ENCODE data around the gene AGBL4. TPM values are rescaled to one million over a fixed set of nuclear protein-coding genes. Genes with fewer than 3 reads are reported as not detected.
"Not testable (repeated sequence)": the region's sequence is repeated elsewhere in the genome, so short reads cannot be mapped to it uniquely, and the experiment has no call there.

AGBL4 gene
- total RNA-seq, 3 donors from 2014 or later = 0.46 to 0.57 TPM; not detected in 1

- ATAC-seq = no peak
- Histone ChIP-seq H3K9me3 (peaks cover 13% of the 10 kb centered on the region), H3K36me3 (ENCODE audit: low read depth) (no peaks in the 10 kb centered on the region), H3K4me1 (ENCODE audit: low read depth) (no peaks in the 10 kb centered on the region), H3K4me3 (no peak overlapping the region)
- TF ChIP-seq, protein P1, sequence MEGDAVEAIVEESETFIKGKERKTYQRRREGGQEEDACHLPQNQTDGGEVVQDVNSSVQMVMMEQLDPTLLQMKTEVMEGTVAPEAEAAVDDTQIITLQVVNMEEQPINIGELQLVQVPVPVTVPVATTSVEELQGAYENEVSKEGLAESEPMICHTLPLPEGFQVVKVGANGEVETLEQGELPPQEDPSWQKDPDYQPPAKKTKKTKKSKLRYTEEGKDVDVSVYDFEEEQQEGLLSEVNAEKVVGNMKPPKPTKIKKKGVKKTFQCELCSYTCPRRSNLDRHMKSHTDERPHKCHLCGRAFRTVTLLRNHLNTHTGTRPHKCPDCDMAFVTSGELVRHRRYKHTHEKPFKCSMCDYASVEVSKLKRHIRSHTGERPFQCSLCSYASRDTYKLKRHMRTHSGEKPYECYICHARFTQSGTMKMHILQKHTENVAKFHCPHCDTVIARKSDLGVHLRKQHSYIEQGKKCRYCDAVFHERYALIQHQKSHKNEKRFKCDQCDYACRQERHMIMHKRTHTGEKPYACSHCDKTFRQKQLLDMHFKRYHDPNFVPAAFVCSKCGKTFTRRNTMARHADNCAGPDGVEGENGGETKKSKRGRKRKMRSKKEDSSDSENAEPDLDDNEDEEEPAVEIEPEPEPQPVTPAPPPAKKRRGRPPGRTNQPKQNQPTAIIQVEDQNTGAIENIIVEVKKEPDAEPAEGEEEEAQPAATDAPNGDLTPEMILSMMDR (IDR thresholded peaks at IDR 0.05) = no peak
- no peak for DNase-seq
- intact Hi-C loops (cut with DNase I, micrococcal nuclease) = no loop called here
Measured at GRCh38 chr1:49026230-49026811, 997.4 kb downstream of the AGBL4 start.

DNA sequence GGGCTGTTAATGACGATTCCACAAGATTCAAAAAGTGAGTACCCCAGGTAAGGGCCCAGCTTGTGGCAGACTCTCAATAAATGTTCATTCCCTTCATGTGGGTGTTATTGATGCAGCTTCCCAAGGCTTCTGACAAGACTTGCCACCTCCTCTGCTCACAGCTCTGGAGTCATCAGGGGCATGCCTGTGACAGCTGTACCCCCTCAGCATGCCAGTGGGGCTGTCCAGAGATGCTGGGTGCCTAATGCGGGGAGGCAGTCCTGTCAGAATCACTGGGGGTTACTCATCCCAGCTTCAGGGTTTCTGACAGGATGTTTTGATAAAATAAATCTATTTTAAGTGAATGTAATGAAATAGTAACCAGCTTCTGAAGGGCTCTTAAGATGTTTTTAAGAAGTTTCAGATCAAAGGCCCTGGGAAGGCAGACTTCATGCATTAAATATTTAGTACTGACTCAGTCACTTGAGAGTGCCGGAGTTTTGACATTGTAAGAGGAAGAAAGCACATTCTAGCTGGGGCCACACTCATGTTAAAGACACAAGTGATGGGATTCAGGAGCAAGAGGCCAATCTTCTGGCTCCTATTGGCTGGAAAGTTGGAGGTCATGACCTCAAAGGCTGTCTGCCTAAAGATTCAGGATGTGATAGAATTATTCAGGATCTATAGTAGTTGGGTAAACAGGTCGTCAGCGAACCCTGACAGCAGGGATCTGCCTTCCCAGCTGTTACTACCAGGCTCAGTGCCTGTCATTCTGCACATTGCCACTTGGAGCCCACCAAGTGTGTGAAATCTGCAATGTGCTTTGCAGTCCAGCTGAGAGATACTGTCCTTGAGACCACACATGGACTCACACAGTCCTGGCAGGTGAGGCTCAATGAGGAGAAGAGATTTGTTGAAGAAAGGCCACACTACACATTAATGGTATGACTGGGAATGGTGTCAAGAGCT, 1007.5 kb downstream of the AGBL4 start:
- Histone ChIP-seq H3K4me1 (ENCODE audit: low read depth) (no peaks in the 10 kb centered on the region), H3K4me3 (no peak overlapping the region), H3K36me3 (ENCODE audit: low read depth) (no peaks in the 10 kb centered on the region), H3K9me3 (no peaks in the 10 kb centered on the region)
- no peak for ATAC-seq
- no peak for DNase-seq
- intact Hi-C loops (cut with DNase I, micrococcal nuclease) = no loop called here
- TF ChIP-seq, protein P1 (IDR thresholded peaks at IDR 0.05) = no peak

- no peak overlapping the region for H3K4me3 ChIP-seq
- ATAC-seq = no peak
- H3K36me3 ChIP-seq (ENCODE audit: low read depth) = no peaks in the 10 kb centered on the region
- intact Hi-C loops (cut with DNase I, micrococcal nuclease) = no loop called here
- no peaks in the 10 kb centered on the region for H3K9me3 ChIP-seq
- no peaks in the 10 kb centered on the region for H3K4me1 ChIP-seq (ENCODE audit: low read depth)
- DNase-seq = no peak
- TF ChIP-seq, protein P1 (IDR thresholded peaks at IDR 0.05) = no peak
Measured at GRCh38 chr1:49013079-49013478, 1010.7 kb downstream of the AGBL4 start.

DNA sequence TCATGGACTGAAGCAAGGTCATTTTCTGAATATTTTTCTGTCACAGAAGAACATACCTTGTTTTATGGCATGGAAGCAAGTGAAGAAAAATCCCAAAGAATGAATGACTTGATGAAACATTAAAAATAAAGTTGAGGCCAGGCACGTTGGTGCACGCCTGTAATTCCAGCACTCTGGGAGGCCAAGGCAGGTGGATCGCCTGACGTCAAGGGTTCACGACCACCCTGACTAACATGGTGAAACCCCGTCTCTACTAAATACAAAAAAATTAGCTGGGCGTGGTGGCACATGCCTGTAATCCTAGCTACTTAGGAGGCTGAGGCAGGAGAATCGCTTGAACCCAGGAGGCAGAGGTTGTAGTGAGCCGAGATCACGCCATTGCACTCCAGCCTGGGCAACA, 1020.8 kb downstream of the AGBL4 start:
- H3K4me1 ChIP-seq (ENCODE audit: low read depth); H3K36me3 ChIP-seq (ENCODE audit: low read depth); H3K9me3 ChIP-seq; intact Hi-C loops (cut with DNase I, micrococcal nuclease); DNase-seq; H3K4me3 ChIP-seq; ATAC-seq: not testable (repeated sequence)

DNA sequence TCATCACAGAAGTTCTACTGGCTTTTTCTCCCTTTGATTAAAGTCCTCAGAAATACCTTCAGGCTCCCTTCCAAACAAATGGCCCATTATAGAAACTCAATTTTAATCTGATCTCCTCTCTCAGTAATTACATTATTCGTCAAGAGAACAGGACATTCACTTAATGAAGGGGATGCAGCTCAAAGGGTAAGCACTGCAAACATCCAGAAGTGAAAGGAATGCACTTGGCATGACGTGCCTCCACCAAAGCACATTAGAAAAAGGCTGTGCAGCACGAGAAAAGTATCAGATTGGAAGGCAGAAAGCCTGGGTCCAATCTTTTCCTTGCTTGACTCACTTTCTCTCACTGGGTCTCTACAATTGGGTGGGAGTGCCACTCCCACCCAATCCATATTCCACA, 1024.4 kb downstream of the AGBL4 start:
- ATAC-seq (no peak), DNase-seq (no peak)
- Histone ChIP-seq H3K4me3 (no peak overlapping the region), H3K36me3 (ENCODE audit: low read depth) (no peaks in the 10 kb centered on the region), H3K4me1 (ENCODE audit: low read depth) (no peaks in the 10 kb centered on the region), H3K9me3 (no peaks in the 10 kb centered on the region)
- intact Hi-C loops (cut with DNase I, micrococcal nuclease) = no loop called here
- TF ChIP-seq, protein P1 (IDR thresholded peaks at IDR 0.05) = no peak

GRCh38 chr1:48996311-48996710, 1027.4 kb downstream of the AGBL4 start:
- no peak overlapping the region for H3K4me3 ChIP-seq
- no peaks in the 10 kb centered on the region for H3K36me3 ChIP-seq (ENCODE audit: low read depth)
- no peaks in the 10 kb centered on the region for H3K4me1 ChIP-seq (ENCODE audit: low read depth)
- peaks cover 3% of the 10 kb centered on the region for H3K9me3 ChIP-seq
- intact Hi-C loops (cut with DNase I, micrococcal nuclease) = no loop called here
- DNase-seq (no peak), ATAC-seq (no peak)
- TF ChIP-seq, protein P1 (IDR thresholded peaks at IDR 0.05) = no peak
